ENCODE measurements around the gene LACTB.
"Not testable (repeated sequence)": the region's sequence is repeated elsewhere in the genome, so short reads cannot be mapped to it uniquely, and the experiment has no call there.

LACTB gene

GRCh38 chr15:63090887-63091286, 30.8 kb upstream of the LACTB start:
- no peak for DNase-seq

- DNase-seq, result no peak
Observed at GRCh38 chr15:63091679-63092446, 29.8 kb upstream of the LACTB start.

- peak; percentile 91 for DNase-seq
Observed at GRCh38 chr15:63093486-63094205, 28.0 kb upstream of the LACTB start.

- no peak for DNase-seq
Observed at GRCh38 chr15:63094495-63094931, 27.1 kb upstream of the LACTB start.

- no peak for DNase-seq
Observed at GRCh38 chr15:63096178-63096577, 25.5 kb upstream of the LACTB start.

GRCh38 chr15:63098901-63099300, 22.8 kb upstream of the LACTB start:
- not testable (repeated sequence) for DNase-seq

- DNase-seq, result not testable (repeated sequence)
Observed at GRCh38 chr15:63099581-63099980, 22.1 kb upstream of the LACTB start.

GRCh38 chr15:63103416-63103815, 18.2 kb upstream of the LACTB start:
- DNase-seq, result no peak

GRCh38 chr15:63104727-63105126, 16.9 kb upstream of the LACTB start:
- DNase-seq, result peak; percentile 61

- DNase-seq, result not testable (repeated sequence)
Observed at GRCh38 chr15:63105354-63105753, 16.3 kb upstream of the LACTB start.

- no peak for DNase-seq
Observed at GRCh38 chr15:63107895-63108546, 13.6 kb upstream of the LACTB start.

GRCh38 chr15:63109498-63109897, 12.2 kb upstream of the LACTB start:
- DNase-seq, result no peak

- peak; percentile 45 for DNase-seq
Observed at GRCh38 chr15:63109920-63110319, 11.7 kb upstream of the LACTB start.

GRCh38 chr15:63110428-63111026, 11.1 kb upstream of the LACTB start:
- no peak for DNase-seq

GRCh38 chr15:63111481-63111880, 10.2 kb upstream of the LACTB start:
- peak; percentile 37 for DNase-seq

- DNase-seq, result no peak
Observed at GRCh38 chr15:63112871-63113270, 8.8 kb upstream of the LACTB start.

- DNase-seq, result no peak
Observed at GRCh38 chr15:63114465-63114864, 7.2 kb upstream of the LACTB start.

- no peak for DNase-seq
Observed at GRCh38 chr15:63118854-63119253, 2.8 kb upstream of the LACTB start.

- DNase-seq, result peak; percentile 90
Observed at GRCh38 chr15:63122002-63122875, 578 bp downstream of the LACTB start.

GRCh38 chr15:63124506-63124905, 2.8 kb downstream of the LACTB start:
- DNase-seq, result no peak

- DNase-seq, result no peak
Observed at GRCh38 chr15:63126726-63127125, 5.1 kb downstream of the LACTB start.

GRCh38 chr15:63133786-63134185, 12.1 kb downstream of the LACTB start:
- no peak for DNase-seq

Data from hematopoietic multipotent progenitor cell treated with erythropoietin and hydrocortisone succinate and interleukin-3 and kit ligand, for 4 days (in vitro differentiated cells).